GM21423 (cell line): ENCODE measurements around the gene CDC42SE2.
"Not testable (repeated sequence)": the region's sequence is repeated elsewhere in the genome, so short reads cannot be mapped to it uniquely, and the experiment has no call there.

ENCODE experiments used
- ATAC-seq: cut with Tn5 transposase; IDR thresholded peaks from one replicate; pipeline ENCODE4 v1.9.1; 2021; ENCODE audit warnings: mild to moderate bottlenecking, moderate library complexity; ENCODE audit not compliant: unreplicated experiment

The CDC42SE2 gene

GRCh38 chr5:131250751-131251475, 12.9 kb upstream of the CDC42SE2 start:
- ATAC-seq, result no peak

DNA sequence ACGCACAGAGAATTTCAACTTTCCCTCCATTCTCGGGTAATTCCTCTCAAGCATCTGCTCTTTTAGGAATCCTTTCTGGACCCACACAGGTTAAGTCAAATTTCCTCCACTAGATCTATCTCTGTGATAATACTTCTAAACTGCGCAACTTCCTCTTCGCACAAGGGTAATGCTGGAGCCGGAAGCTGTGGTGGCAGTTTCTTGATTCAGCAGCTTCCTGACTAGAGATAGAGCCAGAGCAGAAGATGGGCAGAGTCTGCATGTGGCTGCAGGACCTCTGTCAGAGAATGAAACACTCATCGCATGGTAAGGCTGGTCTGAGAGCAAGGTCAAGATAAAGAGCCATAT, 11.1 kb upstream of the CDC42SE2 start:
- peak; percentile 83 for ATAC-seq

- ATAC-seq, result not testable (repeated sequence)
These were observed 9.8 kb upstream of the CDC42SE2 start for GRCh38 chr5:131254025-131254424.

- no peak for ATAC-seq
These were observed 9.1 kb upstream of the CDC42SE2 start for GRCh38 chr5:131254741-131255140.

GRCh38 chr5:131256507-131256823, 7.4 kb upstream of the CDC42SE2 start:
- no peak for ATAC-seq

- ATAC-seq, result no peak
These were observed 5.1 kb upstream of the CDC42SE2 start for GRCh38 chr5:131258733-131259132.

GRCh38 chr5:131259326-131259725, 4.5 kb upstream of the CDC42SE2 start:
- ATAC-seq, result no peak

DNA sequence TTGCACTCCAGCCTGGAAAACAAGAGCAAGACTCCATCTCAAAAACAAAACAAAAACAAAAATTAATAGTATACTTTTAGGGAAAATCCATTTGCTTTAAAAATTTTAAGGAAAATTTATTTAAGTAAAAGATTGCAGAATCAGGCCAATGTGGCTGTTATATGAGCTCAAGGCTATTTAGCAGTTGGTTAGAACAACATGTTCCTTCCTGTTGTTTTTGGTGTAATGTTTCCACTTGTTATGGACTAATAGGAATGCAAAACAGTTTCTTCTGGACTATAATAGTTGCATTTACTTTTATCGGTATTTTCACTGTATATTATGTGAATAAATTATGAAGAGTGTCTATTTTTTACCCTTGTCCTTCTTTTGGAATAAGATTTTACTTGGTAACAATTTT, 3.0 kb upstream of the CDC42SE2 start:
- ATAC-seq, result no peak

GRCh38 chr5:131261483-131261882, 2.4 kb upstream of the CDC42SE2 start:
- ATAC-seq, result no peak

GRCh38 chr5:131262953-131263541, 806 bp upstream of the CDC42SE2 start:
- ATAC-seq, result peak; percentile 12

- ATAC-seq, result peak; percentile 2
These were observed 722 bp downstream of the CDC42SE2 start for GRCh38 chr5:131264451-131265099.

- ATAC-seq, result peak; percentile 24
These were observed 1.5 kb downstream of the CDC42SE2 start for GRCh38 chr5:131265311-131265803.

- ATAC-seq, result no peak
These were observed 2.7 kb downstream of the CDC42SE2 start for GRCh38 chr5:131266370-131267060.

- no peak for ATAC-seq
These were observed 5.0 kb downstream of the CDC42SE2 start for GRCh38 chr5:131268758-131269370.

GRCh38 chr5:131270809-131271208, 7.0 kb downstream of the CDC42SE2 start:
- no peak for ATAC-seq

- ATAC-seq, result not testable (repeated sequence)
These were observed 8.0 kb downstream of the CDC42SE2 start for GRCh38 chr5:131271888-131272287.

DNA sequence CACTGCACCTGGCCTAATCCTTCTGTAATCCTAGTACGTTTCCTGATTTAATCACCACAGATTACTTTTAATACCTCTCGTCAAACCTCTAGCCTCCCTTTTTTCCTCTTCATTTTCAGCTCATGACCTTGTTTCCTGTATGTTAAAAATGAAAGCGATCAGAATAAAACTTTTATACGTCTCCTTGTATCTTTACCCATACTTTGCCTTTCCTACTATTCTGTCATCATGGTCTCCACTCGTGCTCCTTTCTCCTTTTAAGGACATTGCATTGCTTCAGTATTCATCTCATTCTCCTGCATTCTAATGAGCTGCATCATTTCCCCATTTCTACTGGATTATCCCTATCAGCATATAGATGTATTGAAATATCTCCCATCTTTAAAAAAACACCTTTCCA, 8.5 kb downstream of the CDC42SE2 start:
- ATAC-seq, result no peak

- ATAC-seq, result no peak
These were observed 8.9 kb downstream of the CDC42SE2 start for GRCh38 chr5:131272724-131273123.

GRCh38 chr5:131274326-131275063, 10.6 kb downstream of the CDC42SE2 start:
- no peak for ATAC-seq

GRCh38 chr5:131276072-131276471, 12.2 kb downstream of the CDC42SE2 start:
- ATAC-seq, result no peak

GRCh38 chr5:131277447-131277846, 13.6 kb downstream of the CDC42SE2 start:
- no peak for ATAC-seq
